H1 (cell line): ENCODE data around the gene MS4A18. TPM values are rescaled to one million over a fixed set of nuclear protein-coding genes. Genes with fewer than 3 reads are reported as not detected.

Experiments
- CTCF ChIA-PET: fragments of 300-600 bp; sonication (Branson Sonifier 250); formaldehyde crosslinking; loops from one replicate; lab custom pipeline; 2021; ENCODE audit not compliant: partially characterized antibody; lab: Charles Lee
- POLR2A ChIA-PET: fragments of 300-600 bp; sonication (Branson Sonifier 250); formaldehyde crosslinking; loops from one replicate; lab custom pipeline; 2021; ENCODE audit warnings: inconsistent platforms; ENCODE audit not compliant: partially characterized antibody; lab: Charles Lee
- DNase-seq, 2 experiments: peaks; one replicate each; pipeline versions ENCODE4 v3.0.0 to v3.0.0-alpha.2; 2010 to 2022; ENCODE audit warnings: low spot score in 2 of 2, low read depth in 1 of 2, mixed read lengths in 1 of 2
- FAIRE-seq: peaks from 2 replicates; lab custom pipeline; 2011; peaks lifted over from hg19 to GRCh38; lab: Jason Lieb, UNC
- H2AFZ ChIP-seq: 2 replicates; pipeline ENCODE4 v1.8.1; 2012; ENCODE audit warnings: low read length, inconsistent platforms
- H2AK5ac ChIP-seq: 2 replicates; pipeline ENCODE4 v1.6.1; 2013; ENCODE audit warnings: low read depth, low read length
- H2BK120ac ChIP-seq: replicated peaks from 2 replicates; pipeline ENCODE3; 2013; ENCODE audit warnings: low read depth, low read length, inconsistent platforms
- H2BK12ac ChIP-seq: 2 replicates; pipeline ENCODE4 v1.6.1; 2013; ENCODE audit warnings: low read depth, low read length
- H2BK15ac ChIP-seq: 2 replicates; pipeline ENCODE4 v1.6.1; 2013; ENCODE audit warnings: low read length
- H2BK20ac ChIP-seq: 2 replicates; pipeline ENCODE4 v1.6.1; 2013; ENCODE audit warnings: low read length
- H2BK5ac ChIP-seq: 2 replicates; pipeline ENCODE4 v1.6.1; 2013; ENCODE audit warnings: low read depth, low read length
- H3K14ac ChIP-seq: 2 replicates; pipeline ENCODE4 v1.6.1; 2013; ENCODE audit warnings: inconsistent platforms; ENCODE audit not compliant: insufficient read length
- H3K18ac ChIP-seq: 2 replicates; pipeline ENCODE4 v1.6.1; 2013; ENCODE audit warnings: low read length; ENCODE audit errors: extremely low read depth
- H3K23ac ChIP-seq: 2 replicates; pipeline ENCODE4 v1.6.1; 2013; ENCODE audit warnings: inconsistent platforms; ENCODE audit not compliant: insufficient read length
- H3K23me2 ChIP-seq: 2 replicates; pipeline ENCODE4 v1.6.1; 2013; ENCODE audit warnings: low read depth, low read length
- H3K27ac ChIP-seq: 2 replicates; pipeline ENCODE4 v1.6.1; 2011; ENCODE audit warnings: low read depth, low read length, inconsistent platforms
- H3K27me3 ChIP-seq, 4 experiments: replicated peaks in 1 of 4; 1 replicate in 1 of 4; 2 replicates in 3 of 4; pipeline versions ENCODE4 v1.6.1 to v1.8.1; 2011 to 2013; ENCODE audit warnings: low read length in 3 of 4, mild to moderate bottlenecking in 3 of 4, inconsistent platforms in 2 of 4, mixed read lengths in 2 of 4, moderate library complexity in 1 of 4; ENCODE audit not compliant: control insufficient read depth in 3 of 4, insufficient read depth in 3 of 4; ENCODE audit errors: extremely low read depth in 1 of 4
- H3K36me3 ChIP-seq, 4 experiments: 2 replicates each; pipeline versions ENCODE4 v1.6.1 to v1.8.1; 2011 to 2013; ENCODE audit warnings: mild to moderate bottlenecking in 4 of 4, low read length in 3 of 4, moderate library complexity in 2 of 4, control low read depth in 1 of 4, inconsistent platforms in 1 of 4; ENCODE audit not compliant: insufficient read depth in 4 of 4, control insufficient read depth in 2 of 4
- H3K4ac ChIP-seq: replicated peaks from 2 replicates; pipeline ENCODE3; 2013; ENCODE audit warnings: low read length, low read depth, mixed read lengths, inconsistent platforms; ENCODE audit not compliant: insufficient read length
- H3K4me1 ChIP-seq, 4 experiments: replicated peaks in 1 of 4; 1 replicate in 1 of 4; 2 replicates in 3 of 4; pipeline versions ENCODE4 v1.6.1 to v1.8.1; 2011 to 2013; ENCODE audit warnings: low read length in 3 of 4, inconsistent platforms in 2 of 4, mixed read lengths in 1 of 4; ENCODE audit not compliant: insufficient read depth in 4 of 4, control insufficient read depth in 3 of 4
- H3K4me2 ChIP-seq, 2 experiments: 2 replicates each; pipeline versions ENCODE4 v1.6.1 to v1.8.1; 2011 to 2013; ENCODE audit warnings: low read depth in 2 of 2, low read length in 2 of 2, control low read depth in 1 of 2, inconsistent platforms in 1 of 2, mild to moderate bottlenecking in 1 of 2; ENCODE audit not compliant: insufficient read depth in 1 of 2
- H3K4me3 ChIP-seq, 4 experiments: fragments of 200-600, 300-600 bp in 1 of 4; sonication (generic), shearing (Covaris generic), sonication (Bioruptor Twin) in 1 of 4; 2 replicates each; pipeline versions ENCODE4 v1.5.1 to v1.8.1; 2011 to 2016; ENCODE audit warnings: low read length in 4 of 4, low read depth in 3 of 4, control low read depth in 2 of 4, inconsistent platforms in 2 of 4, mild to moderate bottlenecking in 2 of 4, mixed read lengths in 1 of 4, moderate library complexity in 1 of 4; ENCODE audit not compliant: insufficient read depth in 2 of 4; ENCODE audit errors: extremely low read depth in 1 of 4
- H3K56ac ChIP-seq: replicated peaks from 2 replicates; pipeline ENCODE3; 2013; ENCODE audit warnings: low read depth, mild to moderate bottlenecking, mixed read lengths, low read length, inconsistent platforms; ENCODE audit not compliant: insufficient read length
- H3K79me1 ChIP-seq: 2 replicates; pipeline ENCODE4 v1.6.1; 2013; ENCODE audit warnings: low read depth, low read length, control low read depth
- H3K79me2 ChIP-seq, 2 experiments: 2 replicates each; pipeline versions ENCODE4 v1.6.1 to v1.8.1; 2012 to 2013; ENCODE audit warnings: low read length in 2 of 2, mild to moderate bottlenecking in 2 of 2, inconsistent platforms in 1 of 2; ENCODE audit not compliant: insufficient read depth in 2 of 2, control insufficient read depth in 1 of 2
- H3K9ac ChIP-seq, 4 experiments: replicated peaks in 1 of 4; 1 replicate in 1 of 4; 2 replicates in 3 of 4; pipeline versions ENCODE4 v1.6.1 to v1.8.1; 2011 to 2013; ENCODE audit warnings: low read depth in 3 of 4, low read length in 3 of 4, control low read depth in 2 of 4, mild to moderate bottlenecking in 2 of 4, moderate library complexity in 2 of 4, inconsistent platforms in 1 of 4; ENCODE audit errors: extremely low read depth in 1 of 4
- H3K9me3 ChIP-seq, 2 experiments: 2 replicates each; pipeline versions ENCODE4 v1.6.1 to v1.8.1; 2012 to 2013; ENCODE audit warnings: mild to moderate bottlenecking in 2 of 2, moderate library complexity in 2 of 2, control low read depth in 1 of 2, inconsistent platforms in 1 of 2, low read depth in 1 of 2, low read length in 1 of 2, mixed read lengths in 1 of 2; ENCODE audit not compliant: insufficient read depth in 2 of 2
- H4K20me1 ChIP-seq, 2 experiments: replicated peaks in 1 of 2; 2 replicates each; pipeline versions ENCODE3 to v1.8.1; 2011 to 2013; ENCODE audit warnings: inconsistent platforms in 2 of 2, low read length in 2 of 2, mild to moderate bottlenecking in 1 of 2; ENCODE audit not compliant: insufficient read depth in 2 of 2, control insufficient read depth in 1 of 2
- H4K5ac ChIP-seq: 2 replicates; pipeline ENCODE4 v1.6.1; 2013; ENCODE audit warnings: low read length, low read depth, mixed read lengths, inconsistent platforms; ENCODE audit not compliant: insufficient read length
- H4K8ac ChIP-seq: 2 replicates; pipeline ENCODE4 v1.8.0; 2013; ENCODE audit warnings: mild to moderate bottlenecking, moderate library complexity, low read length, inconsistent platforms; ENCODE audit not compliant: insufficient read depth; ENCODE audit errors: extremely low read depth
- H4K91ac ChIP-seq: replicated peaks from 2 replicates; pipeline ENCODE3; 2013; ENCODE audit warnings: low read length, mixed read lengths, inconsistent platforms; ENCODE audit not compliant: insufficient read length
- BACH1 ChIP-seq: IDR thresholded peaks from 2 replicates; pipeline ENCODE4 v1.6.1; 2012; ENCODE audit warnings: low read length, improper control_type of control experiment
- BCL11A ChIP-seq, 2 experiments: IDR thresholded peaks; one replicate each; pipeline ENCODE4 v1.6.1; 2011; ENCODE audit warnings: low read depth in 2 of 2, low read length in 2 of 2, mild to moderate bottlenecking in 2 of 2
- CHD1 ChIP-seq: IDR thresholded peaks from 2 replicates; pipeline ENCODE4 v1.6.1; 2012; ENCODE audit warnings: low read depth, low read length, improper control_type of control experiment
- CREB1 ChIP-seq: IDR thresholded peaks from 2 replicates; pipeline ENCODE4 v1.6.1; 2012; ENCODE audit warnings: inconsistent platforms
- EZH2 ChIP-seq: fragments of 200-600 bp; sonication (generic); IDR thresholded peaks from 2 replicates; pipeline ENCODE4 v1.7.1; 2012; ENCODE audit warnings: low read depth, mild to moderate bottlenecking, moderate library complexity, low read length, inconsistent platforms; ENCODE audit not compliant: severe bottlenecking
- GABPA ChIP-seq: IDR thresholded peaks from 2 replicates; pipeline ENCODE4 v1.6.1; 2011; ENCODE audit warnings: mild to moderate bottlenecking, low read length, moderate library complexity, borderline replicate concordance; ENCODE audit not compliant: insufficient read depth
- JUND ChIP-seq: IDR thresholded peaks from 2 replicates; pipeline ENCODE4 v1.6.1; 2011; ENCODE audit warnings: mild to moderate bottlenecking, improper control_type of control experiment, low read length
- KDM1A ChIP-seq: fragments of 200-600, 300-600 bp; sonication (generic); IDR thresholded peaks from 2 replicates; pipeline ENCODE4 v1.7.1; 2016; ENCODE audit warnings: mild to moderate bottlenecking, low read length, borderline replicate concordance
- MAFK ChIP-seq: IDR thresholded peaks from 2 replicates; pipeline ENCODE4 v1.6.1; 2012; ENCODE audit warnings: low read depth, mild to moderate bottlenecking, improper control_type of control experiment, low read length
- RBBP5 ChIP-seq: IDR thresholded peaks from 2 replicates; pipeline ENCODE4 v1.7.1; 2012; ENCODE audit warnings: low read depth, mild to moderate bottlenecking, inconsistent platforms, low read length, moderate library complexity, borderline replicate concordance
- RNF2 ChIP-seq: fragments of 200-900, 300-1000 bp; sonication (generic); IDR thresholded peaks from 2 replicates; pipeline ENCODE4 v1.7.1; 2016; ENCODE audit warnings: borderline replicate concordance, low read depth, mild to moderate bottlenecking, antibody characterized with exemption, low read length; ENCODE audit not compliant: poor library complexity, severe bottlenecking; ENCODE audit errors: missing control alignments
- SAP30 ChIP-seq: fragments of 300-600 bp; sonication (generic); IDR thresholded peaks from 2 replicates; pipeline ENCODE4 v1.7.1; 2012; ENCODE audit warnings: low read length, moderate library complexity, mild to moderate bottlenecking, inconsistent platforms; ENCODE audit not compliant: insufficient read depth, insufficient replicate concordance
- SP4 ChIP-seq: IDR thresholded peaks from 2 replicates; pipeline ENCODE4 v1.6.1; 2012; ENCODE audit warnings: low read length, inconsistent platforms
- WGBS, 2 experiments: shearing (Covaris generic) in 1 of 2; methylation state at CpG; one replicate each; pipeline versions ENCODE4 v1.1.6 to v1.1.7; 2013 to 2015; ENCODE audit warnings: low lambda C conversion rate in 2 of 2, mixed read lengths in 2 of 2, inconsistent platforms in 1 of 2, low coverage in 1 of 2, missing lambda C conversion rate in 1 of 2; ENCODE audit not compliant: insufficient replicate concordance in 2 of 2, insufficient coverage in 1 of 2, insufficient read length in 1 of 2; ENCODE audit errors: extremely low coverage in 1 of 2, missing lambda C conversion rate in 1 of 2; 5-methylcytosine and 5-hydroxymethylcytosine counted together
- long read RNA-seq, 2 experiments: library from RNA in 1 of 2; library from capped mRNA in 1 of 2; stranded (forward); transcript quantifications; one replicate each; pipeline ENCODE4 v2.0.0, GENCODE V29; 2021; ENCODE audit warnings: inconsistent platforms in 1 of 2
- polyA minus RNA-seq, 3 experiments: library from RNA; depleted of rRNA, polyadenylated mRNA; stranded (reverse); fragments of >200 nt; gene quantifications; 1 replicate in 2 of 3; 2 replicates in 1 of 3; pipeline ENCODE4 v1.2.3, GENCODE V29; 2011
- polyA plus RNA-seq, 7 experiments: library from polyadenylated mRNA; depleted of rRNA in 3 of 7; stranded (reverse) in 5 of 7; unstranded in 2 of 7; fragments of >200 nt in 5 of 7; fragments of 200-250 nt in 2 of 7; gene quantifications; 1 replicate in 5 of 7; 2 replicates in 1 of 7; 4 replicates in 1 of 7; pipeline versions ENCODE4 v1.2.1 to v1.2.3, GENCODE V29; 2011 to 2013; ENCODE audit warnings: missing spikeins in 2 of 7, mixed read lengths in 2 of 7
- total RNA-seq: library from RNA; stranded (reverse); fragmentation: NEBNext Ultra II Directional; extraction: Animal tissue kit (Norgen Biotek cat#: 25700); gene quantifications from 2 replicates; pipeline ENCODE4 v1.2.1, GENCODE V29; 2021

MS4A18 gene
- total RNA-seq (not detected in 2 replicates), polyA plus RNA-seq (2011; rRNA removed) (not detected in 2 replicates), polyA minus RNA-seq (2011; rRNA and poly(A)+ RNA removed) (not detected in 2 replicates)
- polyA plus RNA-seq (2011; cell fraction: cytosol; rRNA removed), result not detected
- not detected for polyA plus RNA-seq (2011; cell fraction: nucleus; rRNA removed)
- polyA plus RNA-seq (2012, experiment 1 of 2), result not detected in 4 replicates
- not detected for polyA plus RNA-seq (2012, experiment 2 of 2)
- not detected for polyA plus RNA-seq (2013, experiment 1 of 2)
- polyA plus RNA-seq (2013, experiment 2 of 2), result not detected
- polyA minus RNA-seq (2011; cell fraction: cytosol; rRNA and poly(A)+ RNA removed), result not detected
- polyA minus RNA-seq (2011; cell fraction: nucleus; rRNA and poly(A)+ RNA removed), result not detected
- long read RNA-seq, experiment 1, result 0 reads
- long read RNA-seq, experiment 2, result 0 reads

- H3K23ac ChIP-seq, result no peak within 1 kb of the TSS
- H3K36me3 ChIP-seq, result no peaks in the 10 kb centered on the region
- no peak within 1 kb of the TSS for H3K4ac ChIP-seq
- no peak within 1 kb of the TSS for H2BK5ac ChIP-seq
- H2AFZ ChIP-seq, result no peak within 1 kb of the TSS
- H3K27me3 ChIP-seq, result no peaks in the 10 kb centered on the region; a peak in 2 of 7 replicates
- no peak within 1 kb of the TSS for H4K8ac ChIP-seq
- no peaks in the 10 kb centered on the region for H3K79me1 ChIP-seq
- H3K27ac ChIP-seq, result no peak within 1 kb of the TSS
- FAIRE-seq (no peak), DNase-seq (no peak)
- ChIA-PET CTCF (interaction anchor here (1.0 to 2.4 kb wide), 4 partner anchors 13 to 39 kb away, joined by 3 to 9 read pairs (median 6); no protein-coding TSS in a partner anchor), POLR2A (no interaction called here)
- H3K56ac ChIP-seq, result no peak within 1 kb of the TSS
- no peaks in the 10 kb centered on the region for H4K20me1 ChIP-seq
- no peaks in the 10 kb centered on the region for H3K79me2 ChIP-seq
- H3K9me3 ChIP-seq, result no peaks in the 10 kb centered on the region
- no peak within 1 kb of the TSS for H3K9ac ChIP-seq
- no peak within 1 kb of the TSS for H3K14ac ChIP-seq
- no peak within 1 kb of the TSS for H2AK5ac ChIP-seq
- H4K91ac ChIP-seq, result no peak within 1 kb of the TSS
- no peaks in the 10 kb centered on the region for H3K4me1 ChIP-seq
- H3K4me3 ChIP-seq, result no peak within 1 kb of the TSS
- no peak within 1 kb of the TSS for H3K4me2 ChIP-seq
- H2BK15ac ChIP-seq, result no peak within 1 kb of the TSS
- H2BK12ac ChIP-seq, result no peak within 1 kb of the TSS
- no peak within 1 kb of the TSS for H3K18ac ChIP-seq
- no peak within 1 kb of the TSS for H2BK120ac ChIP-seq
- peaks cover 3% of the 10 kb centered on the region; the same call in 1 of the 2 replicates for H3K23me2 ChIP-seq
- no peak within 1 kb of the TSS for H2BK20ac ChIP-seq
- H4K5ac ChIP-seq, result no peak within 1 kb of the TSS
- 95% methylated on average over 3 of the region's 3 CpGs; no CpG with 5 or more reads in 1 of the 2 experiments for WGBS, 2 experiments
- TF ChIP-seq GABPA, result no peak
- no peak for TF ChIP-seq SAP30
- no peak for TF ChIP-seq RBBP5
- TF ChIP-seq BCL11A (IDR thresholded peaks at IDR 0.05; ENCODE audit: low read depth in 2 of 2, low read length in 2 of 2), result no peak
- no peak for TF ChIP-seq SP4
- TF ChIP-seq BACH1, result no peak
- no peak for TF ChIP-seq CHD1
- TF ChIP-seq KDM1A, result no peak
- no peak for TF ChIP-seq EZH2
- no peak for TF ChIP-seq JUND
- TF ChIP-seq MAFK, result no peak
- TF ChIP-seq CREB1, result no peak
- no peak for TF ChIP-seq RNF2
Measured at GRCh38 chr11:60724420-60724819, at the start of gene MS4A18. MS4A18 (plus strand) TSS chr11:60724720.
